Type B pancreatic cell (in vitro differentiated cells): Measurements from ENCODE around the gene PDE4B. TPM values are rescaled to one million over a fixed set of nuclear protein-coding genes. Genes with fewer than 3 reads are reported as not detected.
"Not testable (repeated sequence)": the region's sequence is repeated elsewhere in the genome, so short reads cannot be mapped to it uniquely, and the experiment has no call there.

ENCODE experiments used
- DNase-seq: peaks from one replicate; pipeline ENCODE4 v3.0.0; 2021; ENCODE audit warnings: mixed read lengths; ENCODE audit not compliant: unreplicated experiment; ENCODE audit errors: extremely low spot score
- H3K27ac Mint-ChIP-seq: 2 replicates; pipeline ENCODE4 v1.8.0; 2021; ENCODE audit warnings: mild to moderate bottlenecking, mixed read lengths
- H3K27me3 Mint-ChIP-seq: 2 replicates; pipeline ENCODE4 v1.8.0; 2021; ENCODE audit warnings: mixed read lengths
- H3K36me3 Mint-ChIP-seq: 2 replicates; pipeline ENCODE4 v1.8.0; 2021; ENCODE audit warnings: mixed read lengths
- H3K4me1 Mint-ChIP-seq: one replicate; pipeline ENCODE4 v1.8.0; 2021; ENCODE audit warnings: mixed read lengths; ENCODE audit not compliant: unreplicated experiment
- H3K4me3 Mint-ChIP-seq: 2 replicates; pipeline ENCODE4 v1.8.0; 2021; ENCODE audit warnings: mild to moderate bottlenecking, mixed read lengths
- H3K9me3 Mint-ChIP-seq: 2 replicates; pipeline ENCODE4 v1.8.0; 2021; ENCODE audit warnings: mixed read lengths
- CTCF ChIP-seq: fragments of 200-600 bp; sonication (generic); conservative IDR thresholded peaks from 2 replicates; pipeline ENCODE4 v1.5.0; 2021; ENCODE audit warnings: antibody characterized with exemption, mild to moderate bottlenecking
- total RNA-seq: library from RNA; stranded (reverse); gene quantifications from 2 replicates; pipeline ENCODE4 v1.2.1, GENCODE V29; 2021; ENCODE audit warnings: low replicate concordance

The PDE4B gene
- total RNA-seq, 1 donor from 2014 or later, result 4.7 TPM

- H3K9me3 Mint-ChIP-seq, result no peaks in the 10 kb centered on the region
- no peaks in the 10 kb centered on the region for H3K36me3 Mint-ChIP-seq
- no peak overlapping the region for H3K27ac Mint-ChIP-seq
- DNase-seq, result no peak
- no peaks in the 10 kb centered on the region for H3K27me3 Mint-ChIP-seq
- no peak overlapping the region for H3K4me3 Mint-ChIP-seq
- peaks cover 3% of the 10 kb centered on the region for H3K4me1 Mint-ChIP-seq
- TF ChIP-seq CTCF, result no peak
Observed at GRCh38 chr1:66050123-66050522, 257.4 kb downstream of the PDE4B start.

- TF ChIP-seq CTCF, result no peak
- Mint-ChIP-seq H3K4me3 (no peak overlapping the region), H3K9me3 (no peaks in the 10 kb centered on the region), H3K27me3 (no peaks in the 10 kb centered on the region), H3K4me1 (peaks cover 3% of the 10 kb centered on the region), H3K36me3 (no peaks in the 10 kb centered on the region), H3K27ac (no peak overlapping the region)
- no peak for DNase-seq
Observed at GRCh38 chr1:66050633-66051032, 257.9 kb downstream of the PDE4B start.

- Mint-ChIP-seq H3K27me3 (no peaks in the 10 kb centered on the region), H3K9me3 (peaks cover 10% of the 10 kb centered on the region), H3K36me3 (no peaks in the 10 kb centered on the region), H3K27ac (no peak overlapping the region), H3K4me1 (peaks cover 3% of the 10 kb centered on the region), H3K4me3 (no peak overlapping the region)
- TF ChIP-seq CTCF, result no peak
- DNase-seq, result no peak
Observed at GRCh38 chr1:66055092-66055491, 262.4 kb downstream of the PDE4B start.

- H3K9me3 Mint-ChIP-seq, result peaks cover 10% of the 10 kb centered on the region
- not testable (repeated sequence) for H3K4me3 Mint-ChIP-seq, H3K27ac Mint-ChIP-seq, H3K27me3 Mint-ChIP-seq, H3K36me3 Mint-ChIP-seq, H3K4me1 Mint-ChIP-seq, DNase-seq
Observed at GRCh38 chr1:66057448-66057847, 264.8 kb downstream of the PDE4B start.

GRCh38 chr1:66058558-66058957 is 265.9 kb downstream of the PDE4B start:
- peaks cover 8% of the 10 kb centered on the region for H3K27me3 Mint-ChIP-seq
- H3K27ac Mint-ChIP-seq, result no peak overlapping the region
- H3K9me3 Mint-ChIP-seq, result peaks cover 10% of the 10 kb centered on the region
- no peaks in the 10 kb centered on the region for H3K4me1 Mint-ChIP-seq
- no peaks in the 10 kb centered on the region for H3K36me3 Mint-ChIP-seq
- DNase-seq, result no peak
- no peak overlapping the region for H3K4me3 Mint-ChIP-seq
- no peak for TF ChIP-seq CTCF

- H3K27ac Mint-ChIP-seq, H3K27me3 Mint-ChIP-seq, H3K36me3 Mint-ChIP-seq, H3K4me1 Mint-ChIP-seq, DNase-seq, H3K4me3 Mint-ChIP-seq, H3K9me3 Mint-ChIP-seq: not testable (repeated sequence)
Observed at GRCh38 chr1:66067219-66067618, 274.5 kb downstream of the PDE4B start.
